GM19351 (cell line): Measurements from ENCODE around the gene SPATA19.
A peak's percentile ranks its signal among the peaks of the same experiment; 100 is the strongest.

ENCODE experiments used
- ATAC-seq: cut with Tn5 transposase; IDR thresholded peaks from one replicate; pipeline ENCODE4 v1.9.1; 2021; ENCODE audit warnings: mild to moderate bottlenecking, moderate library complexity; ENCODE audit not compliant: unreplicated experiment

The SPATA19 gene

GRCh38 chr11:133835593-133836548 lies 9.4 kb downstream of the SPATA19 start:
- ATAC-seq: no peak

- peak; percentile 93 for ATAC-seq
Observed at GRCh38 chr11:133834682-133835592, 10.4 kb downstream of the SPATA19 start.

GRCh38 chr11:133833898-133834681 lies 11.2 kb downstream of the SPATA19 start:
- no peak for ATAC-seq

GRCh38 chr11:133832991-133833897 lies 12.1 kb downstream of the SPATA19 start:
- ATAC-seq: no peak

- no peak for ATAC-seq
Observed at GRCh38 chr11:133832096-133832990, 13.0 kb downstream of the SPATA19 start.

- no peak for ATAC-seq
Observed at GRCh38 chr11:133830931-133831907, 14.1 kb downstream of the SPATA19 start.

GRCh38 chr11:133829566-133829965 lies 15.7 kb downstream of the SPATA19 start:
- no peak for ATAC-seq

- no peak for ATAC-seq
Observed at GRCh38 chr11:133828871-133829270, 16.4 kb downstream of the SPATA19 start.

GRCh38 chr11:133827556-133827955 lies 17.8 kb downstream of the SPATA19 start:
- no peak for ATAC-seq

- ATAC-seq: no peak
Observed at GRCh38 chr11:133826866-133827265, 18.4 kb downstream of the SPATA19 start.

GRCh38 chr11:133825666-133826065 lies 19.6 kb downstream of the SPATA19 start:
- no peak for ATAC-seq

GRCh38 chr11:133825156-133825555 lies 20.2 kb downstream of the SPATA19 start:
- ATAC-seq: no peak

- no peak for ATAC-seq
Observed at GRCh38 chr11:133824593-133824992, 20.7 kb downstream of the SPATA19 start.

GRCh38 chr11:133823614-133824013 lies 21.7 kb downstream of the SPATA19 start:
- no peak for ATAC-seq

GRCh38 chr11:133823211-133823610 lies 22.1 kb downstream of the SPATA19 start:
- no peak for ATAC-seq

GRCh38 chr11:133821776-133822175 lies 23.5 kb downstream of the SPATA19 start:
- peak; percentile 85 for ATAC-seq

- ATAC-seq: no peak
Observed at GRCh38 chr11:133819746-133820315, 25.5 kb downstream of the SPATA19 start.
